Lung (tissue), 12 donors: Measurements from ENCODE around the gene PDE9A. TPM values are rescaled to one million over a fixed set of nuclear protein-coding genes. Genes with fewer than 3 reads are reported as not detected.

ENCODE experiments used
- ATAC-seq: fragments of 200-7000 bp; cut with Tn5 transposase; one replicate; pipeline ENCODE4 v1.9.1; 2020; ENCODE audit warnings: moderate number of reproducible peaks; ENCODE audit not compliant: insufficient read depth, low FRiP score
- DNase-seq, 3 donors: peaks; one replicate each; pipeline ENCODE4 v3.0.0-alpha.2; 2013 to 2017
- H3K27ac ChIP-seq, 2 donors: one replicate each; pipeline ENCODE4 v1.5.1; 2013; ENCODE audit warnings: mild to moderate bottlenecking in 2 of 2, moderate library complexity in 2 of 2, control low read depth in 1 of 2, inconsistent platforms in 1 of 2, low read depth in 1 of 2, low read length in 1 of 2
- H3K27me3 ChIP-seq, 3 donors: one replicate each; pipeline ENCODE4 v1.5.1; 2013; ENCODE audit warnings: low read length in 2 of 3; ENCODE audit not compliant: control insufficient read depth in 3 of 3, insufficient read depth in 3 of 3
- H3K36me3 ChIP-seq, 4 donors: one replicate each; pipeline ENCODE4 v1.5.1; 2013; ENCODE audit warnings: low read length in 4 of 4, mild to moderate bottlenecking in 1 of 4, moderate library complexity in 1 of 4; ENCODE audit not compliant: control insufficient read depth in 4 of 4, insufficient read depth in 4 of 4
- H3K4me1 ChIP-seq, 5 donors: one replicate each; pipeline ENCODE4 v1.5.1; 2013; ENCODE audit warnings: low read length in 5 of 5, mild to moderate bottlenecking in 2 of 5, moderate library complexity in 1 of 5; ENCODE audit not compliant: control insufficient read depth in 5 of 5, insufficient read depth in 5 of 5
- H3K4me3 ChIP-seq: one replicate; pipeline ENCODE4 v1.5.1; 2013; ENCODE audit warnings: mild to moderate bottlenecking, control low read depth, moderate library complexity
- H3K9ac ChIP-seq, 2 donors: one replicate each; pipeline ENCODE4 v1.5.1; 2013; ENCODE audit warnings: low read length in 2 of 2, control low read depth in 1 of 2; ENCODE audit not compliant: insufficient read depth in 1 of 2
- H3K9me3 ChIP-seq, 4 donors: one replicate each; pipeline ENCODE4 v1.5.1; 2013; ENCODE audit warnings: low read length in 3 of 4, mild to moderate bottlenecking in 1 of 4, moderate library complexity in 1 of 4; ENCODE audit not compliant: control insufficient read depth in 4 of 4, insufficient read depth in 3 of 4
- CTCF ChIP-seq: IDR thresholded peaks from 2 replicates; pipeline ENCODE4 v1.5.1; 2012; ENCODE audit warnings: mild to moderate bottlenecking; ENCODE audit errors: control extremely low read depth, extremely low read depth
- WGBS, 2 donors: extraction: QIAGEN DNeasy Blood & Tissue Kit; methylation state at CpG; one replicate each; pipeline ENCODE4 v1.1.7; 2013; 5-methylcytosine and 5-hydroxymethylcytosine counted together
- polyA plus RNA-seq, 2 donors: library from polyadenylated mRNA; stranded (reverse); fragments of 200-250 nt; gene quantifications; one replicate each; pipeline ENCODE4 v1.2.1, GENCODE V29; 2013
- total RNA-seq, 2 donors: library from RNA; depleted of rRNA in 1 of 2; stranded (reverse); fragments of >200 nt in 1 of 2; gene quantifications; one replicate each; pipeline ENCODE4 v1.2.1, GENCODE V29; 2014 to 2021
- donor health status: control.
- donor health status: control.
- donor health status: Bipolar disorder and iron deficiency.
- donor health status: healthy.
- donor health status: DM: yes; HTN: yes; CAD: no.

PDE9A gene
- total and polyA plus RNA-seq, 4 donors = 5.3 to 17.0 (median 6.9) TPM

GRCh38 chr21:42760951-42761751 is 107.7 kb downstream of the PDE9A start:
- H3K36me3 ChIP-seq = peaks cover 0 to 16% (median 8%) of the 10 kb centered on the region in 4 donors
- no peaks in the 10 kb centered on the region for H3K4me1 ChIP-seq
- peaks cover 0 to 1% (median 0%) of the 10 kb centered on the region in 4 donors for H3K9me3 ChIP-seq
- ATAC-seq (no peak), DNase-seq (no peak)
- WGBS, 2 donors = 92 to 93% methylated on average over 21 of the region's 21 CpGs
- H3K27me3 ChIP-seq = no peaks in the 10 kb centered on the region
- TF ChIP-seq CTCF = no peak
- H3K4me3 ChIP-seq = no peak overlapping the region
- H3K9ac ChIP-seq = no peak overlapping the region
- no peak overlapping the region for H3K27ac ChIP-seq

GRCh38 chr21:42761776-42762335 is 108.4 kb downstream of the PDE9A start:
- 95 to 97% methylated on average over 18 of the region's 18 CpGs for WGBS, 2 donors

GRCh38 chr21:42763581-42764442 is 110.4 kb downstream of the PDE9A start:
- WGBS, 2 donors = 86 to 89% methylated on average over 25 of the region's 25 CpGs
- TF ChIP-seq CTCF = no peak
- Histone ChIP-seq H3K4me1 (no peaks in the 10 kb centered on the region), H3K9ac (no peak overlapping the region), H3K4me3 (no peak overlapping the region), H3K27me3 (no peaks in the 10 kb centered on the region), H3K9me3 (peaks cover 0 to 1% (median 0%) of the 10 kb centered on the region in 4 donors), H3K36me3 (peaks cover 0 to 20% (median 11%) of the 10 kb centered on the region in 4 donors), H3K27ac (no peak overlapping the region)
- no peak for DNase-seq
- no peak for ATAC-seq

More at GRCh38 chr21:42761776-42762335, 108.4 kb downstream of the PDE9A start:
- no peak for TF ChIP-seq CTCF
- Histone ChIP-seq H3K9ac (no peak overlapping the region), H3K4me1 (no peaks in the 10 kb centered on the region), H3K27me3 (no peaks in the 10 kb centered on the region), H3K36me3 (peaks cover 0 to 20% (median 8%) of the 10 kb centered on the region in 4 donors), H3K9me3 (peaks cover 0 to 1% (median 0%) of the 10 kb centered on the region in 4 donors), H3K27ac (no peak overlapping the region), H3K4me3 (no peak overlapping the region)
- no peak for ATAC-seq
- DNase-seq = no peak
